GM21526 (cell line): ENCODE measurements around the gene PRR14L.
"Not testable (repeated sequence)": the region's sequence is repeated elsewhere in the genome, so short reads cannot be mapped to it uniquely, and the experiment has no call there.

Experiments
- ATAC-seq: cut with Tn5 transposase; IDR thresholded peaks from one replicate; pipeline ENCODE4 v1.9.1; 2021; ENCODE audit warnings: moderate library complexity; ENCODE audit not compliant: unreplicated experiment, low FRiP score

The PRR14L gene

DNA sequence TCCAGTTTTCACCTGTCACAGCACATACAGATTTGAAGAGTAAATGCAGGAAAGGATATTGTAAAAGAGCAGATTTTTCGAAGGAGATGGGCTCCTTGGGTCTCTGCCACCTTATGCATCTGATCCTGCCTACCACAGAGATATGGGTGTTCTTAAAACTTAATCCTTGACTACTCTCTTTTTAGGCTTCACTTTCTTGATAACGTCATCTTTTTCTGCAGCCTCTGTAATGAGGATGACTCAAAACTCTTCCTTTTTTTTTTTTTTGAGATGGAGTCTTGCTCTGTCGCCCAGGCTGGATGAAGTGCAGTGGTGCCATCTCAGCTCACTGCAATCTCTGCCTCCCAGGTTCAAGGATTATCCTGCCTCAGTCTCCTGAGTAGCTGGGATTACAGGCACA lies 7.8 kb downstream of the PRR14L start:
- no peak for ATAC-seq

DNA sequence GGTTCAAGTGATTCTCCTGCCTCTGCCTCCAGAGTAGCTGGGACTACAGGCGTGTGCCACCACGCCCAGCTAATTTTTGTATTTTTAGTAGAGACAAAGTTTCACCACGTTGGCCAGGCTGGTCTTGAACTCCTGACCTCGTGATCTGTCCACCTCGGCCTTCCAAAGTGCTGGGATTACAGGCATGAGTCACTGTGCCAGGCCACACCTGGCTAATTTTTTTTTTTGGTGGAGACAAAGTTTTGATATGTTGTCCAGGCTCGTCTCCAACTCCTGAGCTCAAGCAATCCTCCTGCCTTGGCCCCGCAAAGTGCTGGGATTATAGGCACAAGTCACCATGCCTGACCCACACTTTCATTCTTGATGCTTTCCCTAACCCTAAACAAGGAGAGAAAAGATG lies 9.6 kb downstream of the PRR14L start:
- not testable (repeated sequence) for ATAC-seq

DNA sequence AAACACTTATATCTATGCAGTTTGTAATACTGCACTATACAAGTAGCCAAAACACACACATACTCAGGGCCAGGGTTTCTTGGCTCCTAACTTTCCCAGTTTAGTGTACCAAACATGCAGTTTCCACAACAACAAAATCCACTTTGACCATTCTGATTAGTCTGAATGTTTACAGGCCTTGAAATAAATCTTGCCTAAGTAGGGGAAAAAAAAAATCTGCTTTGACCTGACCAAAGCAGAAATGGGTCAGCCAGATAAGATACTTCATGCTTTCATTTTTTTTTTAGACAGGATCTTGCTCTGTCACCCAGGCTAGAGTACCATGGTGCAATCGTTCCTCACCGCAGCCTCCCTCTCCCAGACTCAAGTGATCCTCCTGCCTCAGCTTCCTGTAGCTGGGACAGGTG lies 10.1 kb downstream of the PRR14L start:
- ATAC-seq, result no peak

DNA sequence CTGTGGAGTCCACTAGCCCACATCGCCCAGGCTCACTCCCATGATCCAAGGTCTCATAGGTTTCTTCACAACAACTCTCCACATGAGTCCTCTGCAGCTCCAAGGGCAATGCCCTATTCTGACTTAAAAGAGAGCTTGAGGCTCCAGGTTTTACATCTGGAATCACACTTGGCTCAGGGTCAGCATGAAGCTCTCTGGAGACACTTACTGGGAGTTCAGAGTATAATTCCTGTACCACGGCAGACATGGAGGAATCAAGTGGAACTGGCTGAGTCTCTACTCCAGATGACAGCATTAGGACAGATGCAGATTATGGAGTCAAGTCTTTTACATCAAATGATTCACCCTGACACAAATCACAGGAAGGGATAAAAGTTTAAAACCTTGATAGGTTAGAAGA lies 11.4 kb downstream of the PRR14L start:
- no peak for ATAC-seq

- no peak for ATAC-seq
Measured at GRCh38 chr22:31737932-31738331, 12.0 kb downstream of the PRR14L start.

- ATAC-seq, result no peak
Measured at GRCh38 chr22:31736458-31736857, 13.5 kb downstream of the PRR14L start.

DNA sequence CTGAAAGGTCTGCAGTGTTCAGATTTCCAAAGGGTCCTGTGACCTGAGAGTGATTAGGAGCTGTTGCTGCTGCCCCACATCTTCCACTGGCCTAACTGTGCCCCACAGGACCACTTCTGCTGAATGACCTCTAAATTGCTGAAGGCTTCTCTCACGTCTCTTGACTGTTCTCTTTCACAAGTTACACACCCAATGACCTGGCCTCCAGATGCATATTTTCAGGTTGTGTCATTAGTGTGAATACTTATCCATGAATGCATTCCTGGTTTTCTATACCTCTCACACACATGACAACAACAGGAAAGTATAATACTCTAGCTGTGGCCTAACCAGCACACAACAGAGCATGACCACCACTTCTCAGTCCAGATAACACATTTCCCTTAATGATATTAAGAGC lies 15.4 kb downstream of the PRR14L start:
- ATAC-seq, result no peak

DNA sequence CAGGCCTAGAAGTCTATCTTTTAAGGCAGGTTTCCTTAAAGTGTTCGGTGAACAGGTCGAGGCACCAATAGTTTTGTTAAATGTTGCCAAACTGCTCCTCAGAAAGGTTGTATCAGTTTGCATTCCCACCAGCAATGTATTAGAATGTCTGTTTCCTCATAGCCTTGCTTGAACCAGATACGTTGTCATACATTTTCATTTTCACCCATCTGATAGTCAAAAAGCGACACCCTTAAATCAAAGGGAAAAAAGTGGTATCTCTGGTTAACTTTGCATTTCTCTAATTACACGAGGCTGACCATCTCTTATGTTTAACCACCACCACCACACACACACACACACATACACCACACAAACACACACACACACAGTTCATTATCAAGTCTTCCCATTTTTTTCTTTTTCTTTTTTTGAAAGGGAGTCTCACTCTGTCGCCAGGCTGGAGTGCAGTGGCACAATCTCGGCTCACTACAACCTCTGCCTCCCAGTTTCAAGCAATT lies 16.3 kb downstream of the PRR14L start:
- ATAC-seq, result no peak

DNA sequence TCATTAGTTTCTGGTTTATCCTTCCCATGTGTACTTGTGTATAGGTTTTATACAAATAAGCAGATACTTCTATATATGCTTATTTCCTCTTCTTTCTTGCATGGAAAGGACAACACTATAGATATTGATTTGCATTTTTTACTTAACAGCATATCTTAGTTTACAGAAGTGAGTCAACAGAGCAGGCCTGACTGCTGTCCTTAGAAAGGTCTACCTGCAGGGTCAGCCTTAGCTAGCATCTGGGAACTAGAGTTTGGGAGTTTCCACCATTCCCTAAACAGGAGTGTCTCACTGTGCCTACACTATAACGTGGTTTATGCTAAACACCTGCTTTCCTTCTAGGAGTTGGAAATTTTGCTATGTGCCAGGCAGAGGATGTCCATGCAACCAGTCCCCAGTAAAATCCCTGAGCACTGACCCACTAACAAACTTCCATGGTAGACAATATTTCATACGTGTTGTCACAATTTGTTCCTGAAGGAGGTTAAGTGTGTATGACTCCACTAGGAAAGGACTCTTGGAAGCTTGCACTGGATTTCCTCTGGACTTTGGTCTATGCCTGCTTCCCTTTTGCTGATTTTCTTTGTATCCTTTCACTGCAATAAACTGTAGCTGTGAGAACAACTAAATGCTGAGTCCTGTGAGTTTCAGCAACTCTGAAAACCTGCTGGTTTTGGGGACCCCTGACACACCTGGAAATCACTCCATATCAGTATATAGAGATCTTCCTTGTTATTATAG lies 17.7 kb downstream of the PRR14L start:
- no peak for ATAC-seq

GRCh38 chr22:31730344-31730711 lies 19.6 kb downstream of the PRR14L start:
- no peak for ATAC-seq

GRCh38 chr22:31728857-31729256 lies 21.1 kb downstream of the PRR14L start:
- no peak for ATAC-seq

- no peak for ATAC-seq
Measured at GRCh38 chr22:31726692-31727091, 23.2 kb downstream of the PRR14L start.

DNA sequence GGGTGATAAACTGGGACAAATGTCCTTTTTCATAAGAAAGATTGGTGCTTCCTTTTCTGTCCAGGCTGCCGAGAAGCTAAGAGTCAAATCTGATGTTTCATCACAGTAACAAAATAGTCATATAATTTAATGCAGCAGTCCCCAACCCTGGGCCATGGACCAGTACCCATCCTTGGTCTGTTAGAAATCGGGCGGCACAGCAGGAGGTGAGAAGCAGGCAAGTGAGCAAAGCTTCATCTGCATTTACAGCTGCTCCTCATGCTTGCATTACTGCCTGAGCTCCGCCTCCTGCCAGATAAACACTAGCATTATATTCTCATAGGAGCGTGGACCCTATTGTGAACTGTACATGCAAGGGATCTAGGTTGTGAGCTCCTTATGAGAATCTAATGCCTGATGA lies 26.2 kb downstream of the PRR14L start:
- no peak for ATAC-seq

DNA sequence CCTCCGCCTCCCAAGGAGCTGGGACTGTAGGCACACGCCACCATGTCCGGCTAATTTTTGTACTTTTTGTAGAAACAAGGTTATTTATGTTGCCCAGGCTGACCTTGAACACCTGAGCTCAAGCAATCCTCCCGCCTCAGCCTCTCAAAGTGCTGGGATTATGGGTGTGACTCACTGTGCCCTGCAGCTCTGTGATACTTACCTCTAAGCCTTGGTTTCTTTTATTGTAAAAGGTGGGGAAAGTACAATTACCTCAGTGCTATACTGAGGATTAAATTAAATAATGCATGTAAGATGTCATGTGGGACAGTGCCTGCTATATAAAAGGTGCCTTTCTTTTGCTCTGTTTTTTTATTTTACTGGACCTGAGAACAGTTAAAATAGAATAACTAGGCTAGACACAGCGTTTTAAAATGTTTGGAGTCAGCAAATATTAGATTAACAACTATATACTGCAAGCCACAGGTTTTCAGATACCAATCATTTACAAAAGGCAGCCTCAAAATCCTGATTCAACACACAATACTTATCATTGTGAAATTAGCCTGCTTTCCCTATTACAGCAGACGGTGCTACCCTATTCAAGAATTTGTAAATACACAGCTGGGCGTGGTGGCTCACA lies 30.0 kb downstream of the PRR14L start:
- no peak for ATAC-seq

- no peak for ATAC-seq
Measured at GRCh38 chr22:31715147-31715778, 34.7 kb downstream of the PRR14L start.

- ATAC-seq, result not testable (repeated sequence)
Measured at GRCh38 chr22:31711226-31711625, 38.7 kb downstream of the PRR14L start.

- ATAC-seq, result no peak
Measured at GRCh38 chr22:31707519-31707918, 42.4 kb downstream of the PRR14L start.

- no peak for ATAC-seq
Measured at GRCh38 chr22:31695423-31695822, 54.5 kb downstream of the PRR14L start.

DNA sequence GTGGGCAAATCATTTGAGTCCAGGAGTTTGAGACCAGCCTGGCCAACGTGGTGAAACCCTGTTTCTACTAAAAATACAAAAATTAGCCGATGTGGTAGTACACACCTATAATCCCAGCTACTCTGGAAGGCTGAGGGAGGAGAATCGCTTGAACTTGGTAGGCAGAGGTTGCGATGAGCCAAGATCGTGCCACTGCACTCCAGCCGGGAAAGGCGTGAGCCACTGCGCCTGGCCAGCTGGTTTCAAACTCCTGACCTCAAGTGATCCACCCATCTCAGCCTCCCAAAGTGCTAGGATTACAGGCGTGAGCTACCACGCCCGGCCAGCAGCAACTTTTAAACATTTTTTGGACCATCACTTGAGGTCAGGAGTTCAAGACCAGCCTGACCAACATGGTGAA lies 55.9 kb downstream of the PRR14L start:
- ATAC-seq, result not testable (repeated sequence)

DNA sequence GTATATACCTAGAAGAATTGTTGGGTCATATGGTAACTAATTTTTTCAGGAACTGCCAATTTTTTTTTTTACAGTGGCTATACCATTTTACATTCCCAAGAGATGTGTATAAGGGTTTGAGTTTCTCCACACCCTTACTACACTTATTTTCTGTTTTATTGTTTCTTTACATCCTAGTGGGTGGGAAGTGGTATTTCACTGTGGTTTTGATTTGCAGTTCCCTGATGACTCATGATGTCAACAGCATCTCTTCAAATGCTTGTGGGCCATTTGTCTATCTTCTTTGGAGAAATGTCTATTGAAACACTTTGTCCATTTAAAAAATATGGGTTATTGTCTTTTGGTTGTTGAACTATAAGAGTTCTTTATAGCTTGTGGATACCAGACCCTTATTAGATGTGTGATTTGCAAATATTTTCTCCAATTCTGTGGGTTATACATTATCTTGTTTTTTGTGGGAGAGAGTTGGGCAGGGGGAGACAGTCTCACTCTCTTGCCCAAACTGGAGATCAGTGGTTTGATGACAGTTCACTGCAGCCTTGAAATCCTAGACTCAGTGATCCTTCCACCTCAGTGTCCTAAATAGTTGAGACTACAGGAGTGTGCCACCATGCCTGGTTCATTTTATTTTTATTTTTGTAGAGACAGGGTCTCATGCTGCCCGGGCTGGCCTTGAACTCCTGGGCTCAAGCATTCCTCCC lies 57.6 kb downstream of the PRR14L start:
- ATAC-seq, result no peak

DNA sequence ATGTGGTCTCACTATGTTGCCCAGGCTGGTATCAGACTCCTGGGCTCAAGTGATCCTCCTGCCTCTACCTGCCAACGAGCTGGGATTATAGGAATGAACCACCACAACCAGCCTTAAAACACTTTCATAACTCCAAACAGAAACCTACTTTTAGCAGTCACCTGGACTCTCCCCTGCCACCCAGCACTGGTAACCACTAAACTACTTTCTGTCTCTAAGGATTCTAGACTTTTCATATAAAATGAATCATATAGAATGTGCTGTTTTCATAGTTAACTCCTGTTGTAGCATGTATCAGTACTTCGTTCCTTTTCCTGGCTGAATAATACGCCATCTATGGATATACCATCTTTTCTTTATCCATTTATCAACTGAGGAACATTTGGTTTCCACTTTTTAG lies 58.5 kb downstream of the PRR14L start:
- no peak for ATAC-seq
